Panc1 (cell line): ENCODE data around the gene MMP28. TPM values are rescaled to one million over a fixed set of nuclear protein-coding genes. Genes with fewer than 3 reads are reported as not detected.

Source experiments
- ATAC-seq: fragments of 200-7000 bp; cut with Tn5 transposase; 2 replicates; pipeline ENCODE4 v1.9.1; 2020; ENCODE audit warnings: mild to moderate bottlenecking, moderate library complexity
- BruUV-seq: library from RNA; stranded (reverse); fragments of 400-500 nt; replicated peaks from 2 replicates; lab custom pipeline; 2021; lab: Mats Ljungman, UMichigan
- CTCF ChIA-PET: fragments of 300-600 bp; sonication (Branson Sonifier 250); formaldehyde crosslinking; loops from one replicate; lab custom pipeline; 2022; ENCODE audit warnings: antibody characterized with exemption; lab: Charles Lee
- POLR2A ChIA-PET: fragments of 300-600 bp; sonication (Branson Sonifier 250); formaldehyde crosslinking; loops from one replicate; lab custom pipeline; 2022; ENCODE audit warnings: antibody characterized with exemption; lab: Charles Lee
- DNase-seq: peaks from one replicate; pipeline ENCODE4 v3.0.0-alpha.2; 2010; ENCODE audit warnings: low read depth, low spot score
- H3K27ac ChIP-seq: 2 replicates; pipeline ENCODE4 v1.5.1; 2011; ENCODE audit warnings: mild to moderate bottlenecking, low read length, inconsistent platforms
- H3K27me3 ChIP-seq: fragments of 200-500 bp; sonication (Bioruptor generic); 2 replicates; pipeline ENCODE4 v1.6.0; 2014; ENCODE audit warnings: low read length, inconsistent platforms; ENCODE audit not compliant: control insufficient read depth, insufficient read depth
- H3K36me3 ChIP-seq: fragments of 200-500 bp; sonication (Bioruptor generic); 2 replicates; pipeline ENCODE4 v1.5.1; 2014; ENCODE audit warnings: inconsistent platforms, mild to moderate bottlenecking, low read length, moderate library complexity; ENCODE audit not compliant: control insufficient read depth, insufficient read depth
- H3K4me1 ChIP-seq: 2 replicates; pipeline ENCODE4 v1.5.1; 2011; ENCODE audit warnings: inconsistent platforms, mild to moderate bottlenecking, low read length, moderate library complexity; ENCODE audit not compliant: control insufficient read depth, insufficient read depth
- H3K4me3 ChIP-seq, 2 experiments: 2 replicates each; pipeline ENCODE4 v1.5.1; 2011 to 2012; ENCODE audit warnings: low read depth in 2 of 2, low read length in 2 of 2, mild to moderate bottlenecking in 2 of 2, inconsistent platforms in 1 of 2, moderate library complexity in 1 of 2
- H3K9me3 ChIP-seq: fragments of 200-500 bp; sonication (Bioruptor generic); 2 replicates; pipeline ENCODE4 v1.5.1; 2014; ENCODE audit warnings: low read depth, mild to moderate bottlenecking, inconsistent platforms, low read length, moderate library complexity; ENCODE audit not compliant: control insufficient read depth, insufficient read depth
- CTCF ChIP-seq: fragments of 450-650 bp; IDR thresholded peaks from 2 replicates; pipeline ENCODE4 v1.5.1; 2017; ENCODE audit warnings: mild to moderate bottlenecking
- POLR2AphosphoS5 ChIP-seq: IDR thresholded peaks from 2 replicates; pipeline ENCODE4 v1.6.1; 2012; ENCODE audit warnings: mild to moderate bottlenecking, low read depth, low read length, moderate library complexity
- REST ChIP-seq, 2 experiments: IDR thresholded peaks; 2 replicates each; pipeline ENCODE4 v1.6.1; 2011 to 2012; ENCODE audit warnings: low read depth in 2 of 2, control low read depth in 1 of 2, low read length in 1 of 2, mild to moderate bottlenecking in 1 of 2, moderate library complexity in 1 of 2; ENCODE audit not compliant: insufficient read depth in 1 of 2
- SIN3A ChIP-seq: IDR thresholded peaks from 2 replicates; pipeline ENCODE4 v1.6.1; 2012; ENCODE audit warnings: low read depth, mild to moderate bottlenecking, low read length, moderate library complexity, borderline replicate concordance; ENCODE audit not compliant: insufficient read depth
- TCF7L2 ChIP-seq: IDR thresholded peaks from 2 replicates; pipeline ENCODE4 v1.6.1; 2011; ENCODE audit warnings: mild to moderate bottlenecking, low read depth, low read length, inconsistent platforms
- in situ Hi-C: cut with HindIII; loops from 2 replicates; pipeline ENCODE4 v1.10.0; 2016; ENCODE audit warnings: low sequenced_read_pairs, low pct_unique_long_range_greater_than_20kb
- intact Hi-C: fragments of 100-400 bp; cut with micrococcal nuclease; formaldehyde crosslinking; loops from one replicate; pipeline ENCODE4 v1.10.0; 2022; ENCODE audit not compliant: unreplicated experiment
- total RNA-seq: library from RNA; stranded (reverse); gene quantifications from one replicate; pipeline ENCODE4 v1.2.1, GENCODE V29; 2021; ENCODE audit not compliant: unreplicated experiment

The MMP28 gene
- total RNA-seq, 1 experiment from 2014 or later: 1.6 TPM

DNA sequence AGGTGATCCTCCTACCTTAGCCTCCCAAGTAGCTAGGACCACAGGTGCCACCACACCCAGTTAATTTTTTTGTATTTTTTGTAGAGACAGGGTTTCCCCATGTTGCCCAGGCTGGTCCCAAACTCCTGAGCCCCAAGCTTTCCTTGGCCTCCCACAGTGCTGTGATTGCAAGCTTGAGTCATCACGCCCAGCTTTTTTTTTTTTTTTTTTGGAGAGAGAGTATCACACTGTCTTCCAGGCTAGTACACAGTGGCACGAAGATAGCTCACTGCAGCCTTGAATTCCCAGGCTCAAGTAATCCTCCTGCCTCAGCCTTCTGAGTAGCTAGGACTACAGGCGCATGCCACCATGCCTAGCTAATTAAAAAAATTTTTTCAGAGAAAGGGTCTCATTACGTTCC, 46.1 kb upstream of the MMP28 start:
- no peak for ATAC-seq
- Histone ChIP-seq H3K36me3 (peaks cover 46% of the 10 kb centered on the region), H3K4me3 (no peak overlapping the region), H3K27me3 (no peaks in the 10 kb centered on the region), H3K4me1 (no peaks in the 10 kb centered on the region), H3K9me3 (no peaks in the 10 kb centered on the region), H3K27ac (no peak overlapping the region)
- in situ Hi-C loops: no loop called here
- TF ChIP-seq CTCF (no peak), REST (IDR thresholded peaks at IDR 0.05; ENCODE audit: insufficient read depth in 1 of 2, low read depth in 2 of 2, low read length in 1 of 2) (no peak), POLR2AphosphoS5 (no peak), SIN3A (no peak), TCF7L2 (no peak)
- CTCF ChIA-PET: interaction anchor here (0.7 kb wide), 2 partner anchors 156 to 1477 kb away, joined by 4 to 8 read pairs; no protein-coding TSS in a partner anchor
- DNase-seq: no peak
- POLR2A ChIA-PET: no interaction called here
- no TSS peak for BruUV-seq
- intact Hi-C loops: no loop called here

DNA sequence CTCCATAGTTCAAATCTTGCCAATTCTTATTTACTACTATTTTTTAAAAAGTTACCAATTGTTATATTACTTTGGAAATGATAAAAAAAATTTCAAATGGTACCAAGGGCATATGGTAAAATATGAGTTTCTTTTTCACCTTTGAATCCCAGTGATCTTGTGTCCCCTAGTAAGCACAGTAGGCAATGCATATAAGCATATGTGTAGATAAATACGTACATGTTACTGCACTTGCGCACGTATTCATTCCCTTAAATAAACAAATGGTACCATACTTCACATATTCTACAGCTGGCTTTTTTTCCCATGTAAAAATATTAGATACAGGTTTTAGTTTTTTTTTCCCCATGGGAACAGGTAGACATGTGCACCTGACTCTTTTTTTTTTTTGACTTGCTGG, 45.7 kb upstream of the MMP28 start:
- Histone ChIP-seq H3K4me3 (no peak overlapping the region), H3K27ac (no peak overlapping the region), H3K36me3 (peaks cover 46% of the 10 kb centered on the region), H3K9me3 (no peaks in the 10 kb centered on the region), H3K4me1 (no peaks in the 10 kb centered on the region), H3K27me3 (no peaks in the 10 kb centered on the region)
- ChIA-PET CTCF (interaction anchor here (0.7 kb wide), 2 partner anchors 156 to 1477 kb away, joined by 4 to 8 read pairs; no protein-coding TSS in a partner anchor), POLR2A (no interaction called here)
- in situ Hi-C loops: no loop called here
- TF ChIP-seq CTCF (no peak), TCF7L2 (no peak), POLR2AphosphoS5 (no peak), SIN3A (no peak), REST (IDR thresholded peaks at IDR 0.05; ENCODE audit: insufficient read depth in 1 of 2, low read depth in 2 of 2, low read length in 1 of 2) (no peak)
- ATAC-seq (no peak), DNase-seq (no peak)
- no TSS peak for BruUV-seq
- intact Hi-C loops: no loop called here
